ENCODE results near the gene FCRL2.

- TF ChIP-seq POLR2AphosphoS5 (IDR thresholded peaks at IDR 0.05) (no peak), CTCF (IDR thresholded peaks at IDR 0.05) (no peak), POLR2A (IDR thresholded peaks at IDR 0.05) (no peak)
Observed at GRCh38 chr1:157819215-157819614, 42.3 kb upstream of the FCRL2 start.
